ENCODE results near the gene COL5A2. TPM values are rescaled to one million over a fixed set of nuclear protein-coding genes. Genes with fewer than 3 reads are reported as not detected.

COL5A2 gene
- polyA plus RNA-seq, 1 donor from 2014 or later: 3.6 TPM

GRCh38 chr2:189118386-189118785, 61.2 kb downstream of the COL5A2 start:
- Histone ChIP-seq H3K4me3 (ENCODE audit: low read length) (no peak overlapping the region), H3K27me3 (ENCODE audit: insufficient read depth, low read depth, low read length) (no peaks in the 10 kb centered on the region), H3K9me2 (ENCODE audit: insufficient read depth, low read length) (no peaks in the 10 kb centered on the region), H2AFZ (ENCODE audit: low read depth, low read length) (no peak overlapping the region), H3K4me2 (ENCODE audit: low read length) (no peak overlapping the region), H3K9ac (ENCODE audit: low read length) (no peak overlapping the region), H3K27ac (ENCODE audit: low read length) (no peak overlapping the region), H4K20me1 (ENCODE audit: insufficient read depth) (no peaks in the 10 kb centered on the region), H3K36me3 (ENCODE audit: insufficient read depth, low read length) (no peaks in the 10 kb centered on the region), H3K9me3 (ENCODE audit: low read length) (no peaks in the 10 kb centered on the region), H3K79me2 (replicated peaks; ENCODE audit: insufficient read depth, low read length) (no peaks in the 10 kb centered on the region), H3F3A (ENCODE audit: insufficient read depth, low read length, poor library complexity, severe bottlenecking) (no peaks in the 10 kb centered on the region)
- TF ChIP-seq POLR2AphosphoS5 (IDR thresholded peaks at IDR 0.05): no peak
- no peak for TF ChIP-seq REST (IDR thresholded peaks at IDR 0.05; ENCODE audit: borderline replicate concordance)
- no peak for TF ChIP-seq MXI1 (conservative IDR thresholded peaks at IDR 0.05; ENCODE audit: poor library complexity, severe bottlenecking)
- TF ChIP-seq RAD21 (conservative IDR thresholded peaks at IDR 0.05): no peak
- no peak for TF ChIP-seq TAF1 (IDR thresholded peaks at IDR 0.05; ENCODE audit: low read depth)
- no peak for TF ChIP-seq EZH2 (IDR thresholded peaks at IDR 0.05; ENCODE audit: borderline replicate concordance, insufficient read depth, low read length, poor library complexity, severe bottlenecking)
- no peak for TF ChIP-seq CTCF (IDR thresholded peaks at IDR 0.05; ENCODE audit: poor library complexity, severe bottlenecking)
- TF ChIP-seq EP300 (conservative IDR thresholded peaks at IDR 0.05; ENCODE audit: poor library complexity, severe bottlenecking): no peak

GRCh38 chr2:189116979-189117378, 62.6 kb downstream of the COL5A2 start:
- no peak overlapping the region for H2AFZ ChIP-seq (ENCODE audit: low read depth, low read length)
- H3K79me2 ChIP-seq (replicated peaks; ENCODE audit: insufficient read depth, low read length): no peaks in the 10 kb centered on the region
- H3K9me2 ChIP-seq (ENCODE audit: insufficient read depth, low read length): no peaks in the 10 kb centered on the region
- H4K20me1 ChIP-seq (ENCODE audit: insufficient read depth): no peaks in the 10 kb centered on the region
- TF ChIP-seq MXI1 (conservative IDR thresholded peaks at IDR 0.05; ENCODE audit: poor library complexity, severe bottlenecking) (no peak), POLR2AphosphoS5 (IDR thresholded peaks at IDR 0.05) (no peak), EZH2 (IDR thresholded peaks at IDR 0.05; ENCODE audit: borderline replicate concordance, insufficient read depth, low read length, poor library complexity, severe bottlenecking) (no peak), RAD21 (conservative IDR thresholded peaks at IDR 0.05) (no peak), SMC3 (conservative IDR thresholded peaks at IDR 0.05; ENCODE audit: poor library complexity) (no peak), REST (IDR thresholded peaks at IDR 0.05; ENCODE audit: borderline replicate concordance) (no peak), CTCF (IDR thresholded peaks at IDR 0.05; ENCODE audit: poor library complexity, severe bottlenecking) (no peak), TAF1 (IDR thresholded peaks at IDR 0.05; ENCODE audit: low read depth) (no peak), EP300 (conservative IDR thresholded peaks at IDR 0.05; ENCODE audit: poor library complexity, severe bottlenecking) (no peak)
- no peak overlapping the region for H3K4me3 ChIP-seq (ENCODE audit: low read length)
- H3K9me3 ChIP-seq (ENCODE audit: low read length): no peaks in the 10 kb centered on the region
- no peaks in the 10 kb centered on the region for H3K36me3 ChIP-seq (ENCODE audit: insufficient read depth, low read length)
- H3F3A ChIP-seq (ENCODE audit: insufficient read depth, low read length, poor library complexity, severe bottlenecking): no peaks in the 10 kb centered on the region
- H3K9ac ChIP-seq (ENCODE audit: low read length): no peak overlapping the region
- no peaks in the 10 kb centered on the region for H3K27me3 ChIP-seq (ENCODE audit: insufficient read depth, low read depth, low read length)
- no peak overlapping the region for H3K4me2 ChIP-seq (ENCODE audit: low read length)
- H3K27ac ChIP-seq (ENCODE audit: low read length): no peak overlapping the region
